GM18508 (cell line): ENCODE measurements around the gene KRT32.

Experiments
- ATAC-seq: cut with Tn5 transposase; IDR thresholded peaks from one replicate; pipeline ENCODE4 v1.9.1; 2021; ENCODE audit warnings: moderate number of reproducible peaks; ENCODE audit not compliant: insufficient read depth, unreplicated experiment

The KRT32 gene

GRCh38 chr17:41468346-41468745, 1.2 kb upstream of the KRT32 start:
- no peak for ATAC-seq

- no peak for ATAC-seq
Measured at GRCh38 chr17:41467561-41467960, 375 bp upstream of the KRT32 start.

- no peak for ATAC-seq
Measured at GRCh38 chr17:41464682-41465081, 2.5 kb downstream of the KRT32 start.

GRCh38 chr17:41464173-41464572, 3.0 kb downstream of the KRT32 start:
- ATAC-seq, result no peak

- ATAC-seq, result no peak
Measured at GRCh38 chr17:41463746-41464145, 3.4 kb downstream of the KRT32 start.

- ATAC-seq, result no peak
Measured at GRCh38 chr17:41462705-41463104, 4.5 kb downstream of the KRT32 start.

- ATAC-seq, result no peak
Measured at GRCh38 chr17:41457676-41458075, 9.5 kb downstream of the KRT32 start.

- no peak for ATAC-seq
Measured at GRCh38 chr17:41456204-41456603, 11.0 kb downstream of the KRT32 start.

- no peak for ATAC-seq
Measured at GRCh38 chr17:41455236-41455635, 11.9 kb downstream of the KRT32 start.

GRCh38 chr17:41453066-41453465, 14.1 kb downstream of the KRT32 start:
- ATAC-seq, result no peak

- no peak for ATAC-seq
Measured at GRCh38 chr17:41452281-41452680, 14.9 kb downstream of the KRT32 start.

GRCh38 chr17:41451154-41451728, 15.9 kb downstream of the KRT32 start:
- ATAC-seq, result no peak

GRCh38 chr17:41449008-41449407, 18.2 kb downstream of the KRT32 start:
- ATAC-seq, result no peak

GRCh38 chr17:41448506-41448905, 18.7 kb downstream of the KRT32 start:
- no peak for ATAC-seq

- no peak for ATAC-seq
Measured at GRCh38 chr17:41446806-41447205, 20.4 kb downstream of the KRT32 start.

- no peak for ATAC-seq
Measured at GRCh38 chr17:41444640-41445039, 22.5 kb downstream of the KRT32 start.

GRCh38 chr17:41444186-41444585, 23.0 kb downstream of the KRT32 start:
- ATAC-seq, result no peak

GRCh38 chr17:41442739-41443138, 24.4 kb downstream of the KRT32 start:
- no peak for ATAC-seq

- no peak for ATAC-seq
Measured at GRCh38 chr17:41440531-41441033, 26.6 kb downstream of the KRT32 start, which contains the start of gene KRT38. Gene KRT38, minus strand, starts transcription at chr17:41440983. Its CDS starts 62 bp downstream, at chr17:41440921.

- ATAC-seq, result no peak
Measured at GRCh38 chr17:41439375-41439774, 27.8 kb downstream of the KRT32 start.

GRCh38 chr17:41437769-41438168, 29.4 kb downstream of the KRT32 start:
- ATAC-seq, result no peak

GRCh38 chr17:41437254-41437653, 29.9 kb downstream of the KRT32 start:
- ATAC-seq, result no peak
